Stimulated activated effector memory CD8-positive, alpha-beta T cell treated with anti-CD3 and anti-CD28 coated beads, Interleukin-12 subunit alpha, Interleukin-12 subunit beta, amount 100 ng/mL, for 72 hours (primary cell): ENCODE data around the gene NFATC2.
"Not testable (repeated sequence)": the region's sequence is repeated elsewhere in the genome, so short reads cannot be mapped to it uniquely, and the experiment has no call there.

Experiments used
- ATAC-seq: fragments of 150-1000 bp; cut with Tn5 transposase; 2 replicates; pipeline ENCODE4 v1.10.0; 2021
- DNase-seq, 2 donors: peaks; one replicate each; pipeline ENCODE4 v3.0.0; 2021 to 2022; ENCODE audit warnings: low spot score in 2 of 2
- H3K27ac Mint-ChIP-seq: one replicate; pipeline ENCODE4 v1.8.0; 2022; ENCODE audit warnings: mild to moderate bottlenecking, mixed read lengths
- H3K36me3 Mint-ChIP-seq: one replicate; pipeline ENCODE4 v1.8.0; 2022; ENCODE audit warnings: mild to moderate bottlenecking, mixed read lengths
- H3K4me1 Mint-ChIP-seq: one replicate; pipeline ENCODE4 v1.8.0; 2022; ENCODE audit warnings: mixed read lengths
- H3K4me3 Mint-ChIP-seq: one replicate; pipeline ENCODE4 v1.8.0; 2022; ENCODE audit warnings: mild to moderate bottlenecking, mixed read lengths
- H3K9me3 Mint-ChIP-seq: one replicate; pipeline ENCODE4 v1.8.0; 2022; ENCODE audit warnings: mixed read lengths

Gene NFATC2

DNA sequence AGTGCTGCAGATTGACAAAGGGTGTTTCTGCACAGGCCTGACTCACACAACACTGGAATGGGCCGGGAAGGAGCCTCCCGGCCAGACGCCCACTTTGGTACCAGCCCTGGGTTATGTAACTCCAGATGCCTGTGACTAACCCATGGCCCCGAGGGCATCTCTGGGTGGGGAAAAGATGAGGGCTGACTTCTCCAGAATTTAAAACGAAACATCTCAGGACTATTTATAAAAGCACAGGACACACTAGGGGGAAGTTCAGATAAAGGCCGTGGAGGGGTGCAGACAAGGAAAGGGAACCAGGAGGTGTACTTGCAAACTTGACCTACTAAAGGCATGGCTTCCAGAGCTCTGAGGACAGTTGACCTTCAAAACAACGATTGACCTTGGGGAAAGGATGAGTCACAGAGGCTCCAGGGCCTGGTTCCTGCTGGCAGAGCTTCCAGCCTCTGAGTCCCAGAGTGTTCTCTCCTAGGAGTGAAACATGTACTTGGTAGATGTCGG, 196.9 kb downstream of the NFATC2 start:
- Mint-ChIP-seq H3K36me3 (no peaks in the 10 kb centered on the region), H3K4me1 (peaks cover 6% of the 10 kb centered on the region), H3K27ac (no peak overlapping the region), H3K4me3 (no peak overlapping the region), H3K9me3 (no peaks in the 10 kb centered on the region)
- ATAC-seq (no peak), DNase-seq (no peak)

DNA sequence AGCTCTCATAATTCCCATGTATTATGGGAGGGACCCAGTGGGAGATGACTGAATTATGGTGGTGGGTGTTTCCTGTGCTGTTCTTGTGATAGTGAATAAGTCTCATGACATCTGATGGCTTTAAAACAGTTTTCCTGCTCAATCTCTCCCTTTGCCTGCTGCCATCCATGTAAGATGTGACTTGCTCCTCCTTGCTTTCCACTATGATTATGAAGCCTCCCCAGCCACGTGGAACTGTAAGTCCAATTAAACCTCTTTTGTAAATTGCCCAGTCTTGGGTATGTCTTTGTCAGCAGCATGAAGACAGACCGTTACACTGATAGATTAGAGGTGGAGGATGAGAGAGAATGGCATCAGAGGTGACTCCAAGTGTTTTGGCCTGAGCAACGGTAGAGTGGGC, 198.7 kb downstream of the NFATC2 start:
- not testable (repeated sequence) for H3K4me1 Mint-ChIP-seq, DNase-seq, ATAC-seq, H3K36me3 Mint-ChIP-seq, H3K27ac Mint-ChIP-seq, H3K9me3 Mint-ChIP-seq, H3K4me3 Mint-ChIP-seq

DNA sequence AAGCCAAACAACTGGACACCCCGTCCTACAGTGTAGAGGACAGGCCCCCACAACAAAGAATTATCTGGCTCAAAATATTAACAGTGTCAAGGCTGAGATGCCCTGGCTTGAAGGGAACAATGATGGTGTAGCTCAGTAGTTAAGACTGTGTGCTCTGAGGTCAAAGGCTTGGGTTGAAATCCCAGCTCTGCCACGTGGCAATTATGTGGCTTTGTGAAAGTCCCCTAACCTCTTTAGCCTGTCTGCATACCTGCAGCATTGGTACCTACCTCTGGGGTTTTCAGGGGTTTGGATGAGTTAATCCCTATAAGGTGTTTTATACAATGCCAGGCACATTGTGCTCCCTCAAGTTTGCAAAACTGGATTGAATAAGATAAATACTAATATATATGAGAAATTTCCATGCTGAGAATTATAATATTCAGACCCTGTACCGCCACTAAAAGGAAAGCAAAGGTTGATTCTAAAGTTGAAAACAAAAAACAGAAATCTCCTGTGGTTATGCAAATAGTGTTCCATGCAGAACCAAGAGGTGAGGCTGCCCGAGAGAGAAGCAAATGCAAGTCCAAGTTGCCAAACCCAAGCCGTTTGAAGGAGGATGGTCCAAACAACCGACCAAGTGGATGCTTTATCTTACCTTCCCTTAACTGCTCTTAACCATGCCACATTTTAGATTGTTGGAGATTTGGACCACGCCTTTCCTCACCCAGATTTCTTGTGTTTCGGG, 199.8 kb downstream of the NFATC2 start:
- no peak for ATAC-seq
- Mint-ChIP-seq H3K4me1 (peaks cover 16% of the 10 kb centered on the region), H3K4me3 (no peak overlapping the region), H3K36me3 (no peaks in the 10 kb centered on the region), H3K27ac (no peak overlapping the region), H3K9me3 (no peaks in the 10 kb centered on the region)
- no peak for DNase-seq

DNA sequence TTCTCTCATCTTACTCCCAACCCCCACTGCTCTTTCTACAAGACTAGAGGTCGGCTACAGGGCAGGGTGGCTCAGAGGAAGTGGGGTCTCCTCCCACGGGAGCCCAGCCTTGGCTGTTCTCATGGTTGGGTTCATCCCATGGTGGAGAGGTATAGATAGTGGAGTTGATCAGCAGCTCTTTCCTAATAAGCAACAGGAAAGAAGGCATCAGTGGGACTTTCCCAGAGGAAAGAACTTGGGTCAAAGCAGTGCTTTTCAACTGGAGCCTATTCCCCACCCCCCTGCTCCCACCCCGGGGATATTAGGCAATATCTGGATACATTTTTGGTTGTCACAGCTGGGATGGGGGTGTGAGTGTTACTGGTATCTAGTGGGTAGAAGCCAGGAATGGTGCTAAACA, 200.9 kb downstream of the NFATC2 start:
- DNase-seq: no peak

DNA sequence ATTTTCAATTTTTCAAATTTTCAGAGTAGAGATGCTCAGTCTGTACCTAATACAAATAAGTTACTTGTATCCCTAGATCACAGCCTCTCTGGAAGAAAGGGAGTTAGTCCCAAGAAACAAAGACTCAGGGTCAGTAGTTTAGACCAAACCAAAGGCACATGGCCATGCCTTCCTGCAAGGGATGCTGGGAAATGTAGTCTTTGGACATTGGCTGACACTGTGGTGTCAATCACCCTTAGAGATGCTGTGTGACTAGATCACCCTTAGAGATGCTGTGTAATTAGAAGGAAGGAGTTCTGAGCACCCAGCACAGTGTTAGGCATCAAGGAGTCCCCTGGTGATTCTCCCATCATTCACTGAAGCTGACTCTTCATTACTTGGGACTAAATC, 202.1 kb downstream of the NFATC2 start:
- Mint-ChIP-seq H3K9me3 (no peaks in the 10 kb centered on the region), H3K27ac (no peak overlapping the region), H3K36me3 (peaks cover 6% of the 10 kb centered on the region), H3K4me3 (no peak overlapping the region), H3K4me1 (peaks cover 27% of the 10 kb centered on the region)
- ATAC-seq (no peak), DNase-seq (no peak)

More for the DNA sequence above, 200.9 kb downstream of the NFATC2 start:
- Mint-ChIP-seq H3K4me1 (peaks cover 21% of the 10 kb centered on the region), H3K27ac (peak overlapping the region; percentile 4), H3K36me3 (no peaks in the 10 kb centered on the region), H3K4me3 (no peak overlapping the region), H3K9me3 (no peaks in the 10 kb centered on the region)
- no peak for ATAC-seq

DNA sequence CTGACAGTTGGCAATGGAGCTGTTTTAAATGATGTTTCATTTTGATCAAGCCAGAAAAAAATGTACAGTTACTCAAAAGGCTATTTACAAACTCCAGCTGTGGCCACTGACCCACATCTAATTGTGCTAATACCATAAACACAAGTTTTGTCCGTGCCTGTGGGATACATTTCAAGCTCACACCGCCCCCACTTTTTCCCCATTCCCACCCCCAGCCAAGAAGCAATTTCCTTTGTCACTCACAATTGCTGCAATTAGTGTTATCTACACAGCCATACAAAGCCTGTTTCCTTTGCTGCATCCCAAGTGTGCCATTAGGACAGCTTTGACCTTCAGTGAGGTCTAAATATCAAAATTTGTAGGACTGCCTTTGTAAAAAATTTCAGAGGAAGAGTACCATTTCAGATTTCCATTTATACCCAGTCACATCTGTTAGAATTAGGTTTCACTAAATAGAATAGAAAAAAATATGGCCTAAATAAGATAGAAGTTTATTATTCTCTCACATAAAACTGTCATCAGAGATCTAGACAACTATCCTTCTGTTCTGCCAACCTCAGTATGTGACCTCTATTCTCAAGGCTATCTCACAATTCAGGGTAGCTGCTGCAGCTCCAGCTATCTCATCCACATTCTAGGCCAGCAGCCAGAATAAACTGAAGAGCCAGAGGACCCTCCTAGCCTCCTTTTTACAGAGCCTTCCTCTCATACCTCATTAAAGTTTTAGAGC, 202.6 kb downstream of the NFATC2 start:
- H3K4me3 Mint-ChIP-seq: no peak overlapping the region
- H3K9me3 Mint-ChIP-seq: no peaks in the 10 kb centered on the region
- ATAC-seq (no peak), DNase-seq (no peak)
- H3K36me3 Mint-ChIP-seq: peaks cover 6% of the 10 kb centered on the region
- peaks cover 31% of the 10 kb centered on the region for H3K4me1 Mint-ChIP-seq
- no peak overlapping the region for H3K27ac Mint-ChIP-seq

DNA sequence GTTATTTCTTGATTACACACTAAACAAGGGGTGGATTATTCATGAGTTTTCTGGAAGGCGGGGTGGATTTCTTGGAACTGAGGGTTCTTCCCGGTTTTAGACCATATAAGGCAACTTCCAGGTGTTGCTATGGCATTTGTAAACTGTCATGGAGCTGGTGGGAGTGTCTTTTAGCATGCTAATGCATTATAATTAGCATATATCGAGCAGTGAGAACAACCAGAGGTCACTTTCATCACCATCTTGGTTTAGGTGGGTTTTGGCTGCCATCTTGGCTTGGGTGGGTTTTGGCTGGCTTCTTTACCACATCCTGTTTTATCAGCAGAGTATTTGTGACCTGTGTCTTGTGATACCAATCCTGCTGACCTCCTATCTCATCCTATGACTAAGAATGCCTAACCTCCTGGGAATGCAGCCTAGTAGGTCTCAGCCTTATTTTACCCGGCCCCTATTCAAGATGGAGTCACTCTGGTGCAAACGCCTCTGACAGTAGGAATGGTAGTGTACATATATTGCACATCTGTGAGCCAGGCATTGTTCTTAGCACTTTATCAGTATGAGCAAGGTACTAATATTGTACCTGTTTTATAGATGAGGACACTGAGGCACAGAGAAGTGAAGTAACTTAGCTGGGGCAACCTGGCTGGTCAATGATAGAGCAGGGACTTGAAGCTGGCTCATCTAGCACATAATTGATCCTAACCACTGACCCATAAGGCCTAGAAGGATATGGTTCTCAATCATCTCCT, 203.7 kb downstream of the NFATC2 start:
- Mint-ChIP-seq H3K9me3 (no peaks in the 10 kb centered on the region), H3K4me3 (no peak overlapping the region), H3K36me3 (peaks cover 11% of the 10 kb centered on the region), H3K4me1 (peaks cover 41% of the 10 kb centered on the region), H3K27ac (no peak overlapping the region)
- DNase-seq: no peak
- no peak for ATAC-seq

DNA sequence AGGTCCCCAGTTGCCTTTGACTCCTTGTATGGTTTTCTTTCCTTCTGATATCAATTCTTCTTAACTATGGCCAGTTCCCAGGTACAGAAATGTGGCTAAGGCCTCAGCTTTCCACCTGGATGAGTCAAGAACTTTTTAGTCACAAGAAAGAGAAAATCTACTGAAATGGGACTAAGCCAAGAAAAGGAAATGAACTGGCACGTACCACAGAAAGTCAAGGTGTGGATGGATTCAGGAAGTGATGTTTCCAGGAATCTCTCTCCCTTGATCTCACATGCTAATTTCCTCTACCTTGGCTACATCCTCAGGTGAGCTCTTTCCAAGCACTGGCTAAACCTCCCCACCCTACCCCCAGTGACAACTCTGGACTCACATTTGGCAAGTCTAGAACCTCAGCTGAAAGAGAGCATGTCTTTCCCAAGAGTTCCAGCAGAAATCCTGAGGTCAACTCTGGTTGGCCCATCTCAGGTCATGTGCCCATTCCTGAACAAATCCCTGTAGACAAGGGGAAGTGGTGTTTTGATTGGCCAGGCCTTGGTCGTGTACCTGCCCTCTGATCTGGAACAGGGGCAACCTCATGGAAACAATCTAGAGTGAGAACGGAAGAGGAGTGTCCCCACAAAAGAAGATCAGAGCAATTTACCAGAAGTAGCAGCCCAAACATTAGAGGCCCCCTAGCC, 205.3 kb downstream of the NFATC2 start:
- Mint-ChIP-seq H3K36me3 (peaks cover 11% of the 10 kb centered on the region), H3K4me3 (no peak overlapping the region), H3K27ac (no peak overlapping the region), H3K4me1 (peaks cover 42% of the 10 kb centered on the region), H3K9me3 (no peaks in the 10 kb centered on the region)
- no peak for DNase-seq
- no peak for ATAC-seq
